GM23338 (cell line): ENCODE measurements around the gene GABRB3. TPM values are rescaled to one million over a fixed set of nuclear protein-coding genes. Genes with fewer than 3 reads are reported as not detected.

ENCODE experiments used
- ATAC-seq: fragments of 200-7000 bp; cut with Tn5 transposase; 3 replicates; pipeline ENCODE4 v1.9.1; 2020
- DNase-seq: peaks from one replicate; pipeline ENCODE4 v3.0.0-alpha.2; 2015; ENCODE audit warnings: low spot score
- H2AFZ ChIP-seq: fragments of 200-600 bp; sonication (generic); 2 replicates; pipeline ENCODE4 v1.8.0; 2016; ENCODE audit warnings: antibody characterized with exemption, mild to moderate bottlenecking, moderate library complexity
- H3F3A ChIP-seq: fragments of 200-600 bp; sonication (generic); replicated peaks from 2 replicates; pipeline ENCODE4 v1.8.0; 2017; ENCODE audit warnings: antibody characterized with exemption, mixed run types, low read depth
- H3K27ac ChIP-seq: fragments of 200-600 bp; sonication (generic); 2 replicates; pipeline ENCODE4 v1.6.1; 2016; ENCODE audit warnings: low read depth
- H3K27me3 ChIP-seq: fragments of 200-600 bp; sonication (generic); 2 replicates; pipeline ENCODE4 v1.8.0; 2016; ENCODE audit warnings: mild to moderate bottlenecking, mixed run types, moderate library complexity; ENCODE audit not compliant: insufficient read depth
- H3K36me3 ChIP-seq: fragments of 200-600 bp; sonication (generic); 2 replicates; pipeline ENCODE4 v1.8.0; 2016; ENCODE audit warnings: mild to moderate bottlenecking; ENCODE audit not compliant: insufficient read depth
- H3K4me1 ChIP-seq: fragments of 200-600 bp; sonication (generic); 2 replicates; pipeline ENCODE4 v1.8.0; 2016; ENCODE audit warnings: mild to moderate bottlenecking, moderate library complexity; ENCODE audit not compliant: insufficient read depth
- H3K4me2 ChIP-seq: fragments of 200-600 bp; sonication (generic); 2 replicates; pipeline ENCODE4 v1.7.1; 2017; ENCODE audit warnings: mixed run types
- H3K4me3 ChIP-seq: fragments of 200-600 bp; sonication (generic); 2 replicates; pipeline ENCODE4 v1.6.1; 2016; ENCODE audit warnings: mixed run types
- H3K79me2 ChIP-seq: fragments of 200-600 bp; sonication (generic); replicated peaks from 2 replicates; pipeline ENCODE4 v1.8.0; 2017; ENCODE audit warnings: mild to moderate bottlenecking; ENCODE audit not compliant: insufficient read depth
- H3K9me2 ChIP-seq: fragments of 200-600 bp; sonication (generic); 2 replicates; pipeline ENCODE4 v1.8.0; 2017; ENCODE audit not compliant: insufficient read depth
- H4K20me1 ChIP-seq: fragments of 200-600 bp; sonication (generic); replicated peaks from 2 replicates; pipeline ENCODE4 v1.8.0; 2017; ENCODE audit warnings: mild to moderate bottlenecking; ENCODE audit not compliant: insufficient read depth
- H3K27ac Mint-ChIP-seq: 2 replicates; pipeline ENCODE4 v1.8.0; 2020; ENCODE audit warnings: inconsistent platforms, mild to moderate bottlenecking, moderate library complexity, mixed read lengths
- H3K27me3 Mint-ChIP-seq: 3 replicates; pipeline ENCODE4 v1.8.0; 2022; ENCODE audit warnings: low read depth, mild to moderate bottlenecking, moderate library complexity, mixed read lengths, inconsistent platforms; ENCODE audit not compliant: insufficient read depth, poor library complexity
- H3K36me3 Mint-ChIP-seq: 3 replicates; pipeline ENCODE4 v1.8.0; 2021; ENCODE audit warnings: low read depth, mild to moderate bottlenecking, inconsistent platforms, moderate library complexity, mixed read lengths
- H3K4me1 Mint-ChIP-seq: 3 replicates; pipeline ENCODE4 v1.8.0; 2020; ENCODE audit warnings: mild to moderate bottlenecking, inconsistent platforms, mixed read lengths
- H3K4me3 Mint-ChIP-seq: 3 replicates; pipeline ENCODE4 v1.8.0; 2021; ENCODE audit warnings: moderate library complexity, mild to moderate bottlenecking, inconsistent platforms, mixed read lengths
- H3K9me3 Mint-ChIP-seq: 3 replicates; pipeline ENCODE4 v1.8.0; 2020; ENCODE audit warnings: moderate library complexity, mild to moderate bottlenecking, inconsistent platforms, mixed read lengths
- CREB1 ChIP-seq: fragments of 250-450 bp; sonication (Bioruptor Pico); IDR thresholded peaks from 2 replicates; pipeline ENCODE4 v1.5.0; 2020; ENCODE audit warnings: low read depth, mild to moderate bottlenecking, moderate library complexity
- ETS1 ChIP-seq: IDR thresholded peaks from 2 replicates; pipeline ENCODE4 v1.6.1; 2016; ENCODE audit warnings: antibody characterized with exemption
- EZH2phosphoT487 ChIP-seq: fragments of 200-600 bp; sonication (generic); IDR thresholded peaks from one replicate; pipeline ENCODE4 v1.8.1; 2018; ENCODE audit warnings: antibody characterized with exemption; ENCODE audit not compliant: unreplicated experiment
- NANOG ChIP-seq: IDR thresholded peaks from 2 replicates; pipeline ENCODE4 v1.6.1; 2016; ENCODE audit warnings: antibody characterized with exemption, borderline replicate concordance
- POLR2AphosphoS5 ChIP-seq: IDR thresholded peaks from 2 replicates; pipeline ENCODE4 v1.6.1; 2016; ENCODE audit warnings: antibody characterized with exemption, low read depth
- STAT1 ChIP-seq: IDR thresholded peaks from one replicate; pipeline ENCODE4 v1.6.1; 2016; ENCODE audit warnings: antibody characterized with exemption; ENCODE audit not compliant: unreplicated experiment
- ZNF114 ChIP-seq: fragments of 250-450 bp; sonication (Bioruptor Pico); IDR thresholded peaks from 2 replicates; pipeline ENCODE4 v1.5.0; 2020; ENCODE audit warnings: mild to moderate bottlenecking, moderate library complexity
- polyA plus RNA-seq: library from polyadenylated mRNA; unstranded; fragments of >200 nt; fragmentation: Nextera tagmentation; extraction: Ambion mirVana; gene quantifications from 2 replicates; pipeline ENCODE4 v1.2.1, GENCODE V29; 2016
- total RNA-seq: library from RNA; depleted of rRNA; stranded (reverse); fragments of >200 nt; shearing (Covaris generic); gene quantifications from 2 replicates; pipeline ENCODE4 v1.2.3, GENCODE V29; 2014
- TF ChIP-seq, protein P1 (sequence below), 2 experiments: fragments of 200-600 bp in 1 of 2; sonication (generic) in 1 of 2; conservative IDR thresholded peaks; 2 replicates each; pipeline versions ENCODE4 v1.5.1 to v1.6.1; 2016 to 2017; ENCODE audit warnings: antibody characterized with exemption in 2 of 2, low read depth in 2 of 2, mild to moderate bottlenecking in 2 of 2, moderate library complexity in 1 of 2
- TF ChIP-seq, protein P2 (sequence below): IDR thresholded peaks from one replicate; pipeline ENCODE4 v1.6.1; 2018; ENCODE audit warnings: antibody characterized with exemption; ENCODE audit not compliant: unreplicated experiment

Gene GABRB3
- total and polyA plus RNA-seq, 2 experiments from 2014 or later = 56.5 to 131 TPM

GRCh38 chr15:26565542-26565941, 207.3 kb downstream of the GABRB3 start (continued):
- no peak for TF ChIP-seq EZH2phosphoT487
- no peak for TF ChIP-seq ETS1
- TF ChIP-seq, protein P1, sequence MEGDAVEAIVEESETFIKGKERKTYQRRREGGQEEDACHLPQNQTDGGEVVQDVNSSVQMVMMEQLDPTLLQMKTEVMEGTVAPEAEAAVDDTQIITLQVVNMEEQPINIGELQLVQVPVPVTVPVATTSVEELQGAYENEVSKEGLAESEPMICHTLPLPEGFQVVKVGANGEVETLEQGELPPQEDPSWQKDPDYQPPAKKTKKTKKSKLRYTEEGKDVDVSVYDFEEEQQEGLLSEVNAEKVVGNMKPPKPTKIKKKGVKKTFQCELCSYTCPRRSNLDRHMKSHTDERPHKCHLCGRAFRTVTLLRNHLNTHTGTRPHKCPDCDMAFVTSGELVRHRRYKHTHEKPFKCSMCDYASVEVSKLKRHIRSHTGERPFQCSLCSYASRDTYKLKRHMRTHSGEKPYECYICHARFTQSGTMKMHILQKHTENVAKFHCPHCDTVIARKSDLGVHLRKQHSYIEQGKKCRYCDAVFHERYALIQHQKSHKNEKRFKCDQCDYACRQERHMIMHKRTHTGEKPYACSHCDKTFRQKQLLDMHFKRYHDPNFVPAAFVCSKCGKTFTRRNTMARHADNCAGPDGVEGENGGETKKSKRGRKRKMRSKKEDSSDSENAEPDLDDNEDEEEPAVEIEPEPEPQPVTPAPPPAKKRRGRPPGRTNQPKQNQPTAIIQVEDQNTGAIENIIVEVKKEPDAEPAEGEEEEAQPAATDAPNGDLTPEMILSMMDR (conservative IDR thresholded peaks at IDR 0.05; ENCODE audit: low read depth in 2 of 2) = no peak
- TF ChIP-seq, protein P2, sequence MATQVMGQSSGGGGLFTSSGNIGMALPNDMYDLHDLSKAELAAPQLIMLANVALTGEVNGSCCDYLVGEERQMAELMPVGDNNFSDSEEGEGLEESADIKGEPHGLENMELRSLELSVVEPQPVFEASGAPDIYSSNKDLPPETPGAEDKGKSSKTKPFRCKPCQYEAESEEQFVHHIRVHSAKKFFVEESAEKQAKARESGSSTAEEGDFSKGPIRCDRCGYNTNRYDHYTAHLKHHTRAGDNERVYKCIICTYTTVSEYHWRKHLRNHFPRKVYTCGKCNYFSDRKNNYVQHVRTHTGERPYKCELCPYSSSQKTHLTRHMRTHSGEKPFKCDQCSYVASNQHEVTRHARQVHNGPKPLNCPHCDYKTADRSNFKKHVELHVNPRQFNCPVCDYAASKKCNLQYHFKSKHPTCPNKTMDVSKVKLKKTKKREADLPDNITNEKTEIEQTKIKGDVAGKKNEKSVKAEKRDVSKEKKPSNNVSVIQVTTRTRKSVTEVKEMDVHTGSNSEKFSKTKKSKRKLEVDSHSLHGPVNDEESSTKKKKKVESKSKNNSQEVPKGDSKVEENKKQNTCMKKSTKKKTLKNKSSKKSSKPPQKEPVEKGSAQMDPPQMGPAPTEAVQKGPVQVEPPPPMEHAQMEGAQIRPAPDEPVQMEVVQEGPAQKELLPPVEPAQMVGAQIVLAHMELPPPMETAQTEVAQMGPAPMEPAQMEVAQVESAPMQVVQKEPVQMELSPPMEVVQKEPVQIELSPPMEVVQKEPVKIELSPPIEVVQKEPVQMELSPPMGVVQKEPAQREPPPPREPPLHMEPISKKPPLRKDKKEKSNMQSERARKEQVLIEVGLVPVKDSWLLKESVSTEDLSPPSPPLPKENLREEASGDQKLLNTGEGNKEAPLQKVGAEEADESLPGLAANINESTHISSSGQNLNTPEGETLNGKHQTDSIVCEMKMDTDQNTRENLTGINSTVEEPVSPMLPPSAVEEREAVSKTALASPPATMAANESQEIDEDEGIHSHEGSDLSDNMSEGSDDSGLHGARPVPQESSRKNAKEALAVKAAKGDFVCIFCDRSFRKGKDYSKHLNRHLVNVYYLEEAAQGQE = no peak
- TF ChIP-seq POLR2AphosphoS5 = no peak
- TF ChIP-seq STAT1 = no peak
- no peak for TF ChIP-seq ZNF114
- no peak for TF ChIP-seq NANOG
- no peak for TF ChIP-seq CREB1

- peak; percentile 86 for ATAC-seq
- Histone ChIP-seq H3K27me3 (no peaks in the 10 kb centered on the region), H3K27ac (no peak overlapping the region), H3K4me1 (peaks cover 14% of the 10 kb centered on the region), H3K36me3 (peaks cover 13% of the 10 kb centered on the region; the same call in 1 of the 2 replicates), H3K79me2 (no peaks in the 10 kb centered on the region), H3F3A (no peaks in the 10 kb centered on the region), H3K9me2 (no peaks in the 10 kb centered on the region), H2AFZ (no peak overlapping the region), H3K4me2 (peak overlapping the region; percentile 21; the same call in 1 of the 2 replicates), H4K20me1 (no peaks in the 10 kb centered on the region; the same call in 1 of the 2 replicates), H3K4me3 (no peak overlapping the region)
- peaks cover 5% of the 10 kb centered on the region for H3K27me3 Mint-ChIP-seq
- no peak overlapping the region for H3K27ac Mint-ChIP-seq
- H3K9me3 Mint-ChIP-seq = no peaks in the 10 kb centered on the region
- H3K4me1 Mint-ChIP-seq = peaks cover 19% of the 10 kb centered on the region
- peaks cover 77% of the 10 kb centered on the region for H3K36me3 Mint-ChIP-seq
- peak; percentile 32 for DNase-seq
- H3K4me3 Mint-ChIP-seq = no peak overlapping the region
- no peak for TF ChIP-seq POLR2AphosphoS5
- no peak for TF ChIP-seq CREB1
- no peak for TF ChIP-seq ZNF114
These were observed 208.5 kb downstream of the GABRB3 start for GRCh38 chr15:26564361-26564760.
